IMR-90 (cell line): ENCODE measurements around the gene PPM1H. TPM values are rescaled to one million over a fixed set of nuclear protein-coding genes. Genes with fewer than 3 reads are reported as not detected.

Experiments used
- ATAC-seq: fragments of 200-7000 bp; cut with Tn5 transposase; 2 replicates; pipeline ENCODE4 v1.9.1; 2020; ENCODE audit warnings: low read depth, mild to moderate bottlenecking, moderate library complexity
- BruUV-seq: library from RNA; stranded (reverse); fragments of 400-500 nt; replicated peaks from 2 replicates; lab custom pipeline; 2021; lab: Mats Ljungman, UMichigan
- CTCF ChIA-PET: fragments of 300-600 bp; formaldehyde crosslinking; extraction: SDS; loops from one replicate; lab custom pipeline; 2021; ENCODE audit warnings: antibody characterized with exemption; lab: Yijun Ruan, JAX
- POLR2A ChIA-PET: fragments of 300-600 bp; sonication (Branson Sonifier 250); formaldehyde crosslinking; loops from one replicate; lab custom pipeline; 2022; ENCODE audit warnings: antibody characterized with exemption; ENCODE audit not compliant: unreplicated experiment; lab: Charles Lee
- DNase-seq: peaks from one replicate; pipeline ENCODE4 v3.0.0; 2013
- H2AFZ ChIP-seq: replicated peaks from 2 replicates; pipeline ENCODE3; 2013; ENCODE audit warnings: low read length, mild to moderate bottlenecking; ENCODE audit not compliant: poor library complexity
- H2AK5ac ChIP-seq: 2 replicates; pipeline ENCODE4 v1.6.1; 2013; ENCODE audit warnings: low read depth, low read length, inconsistent platforms
- H2AK9ac ChIP-seq: replicated peaks from 2 replicates; pipeline ENCODE3; 2013; ENCODE audit warnings: mild to moderate bottlenecking, low read depth, low read length, moderate library complexity; ENCODE audit not compliant: poor library complexity
- H2BK120ac ChIP-seq: 2 replicates; pipeline ENCODE4 v1.6.1; 2013; ENCODE audit warnings: low read depth, low read length, inconsistent platforms
- H2BK15ac ChIP-seq: 3 replicates; pipeline ENCODE4 v1.6.1; 2013; ENCODE audit warnings: low read depth, low read length, inconsistent platforms
- H2BK20ac ChIP-seq: 2 replicates; pipeline ENCODE4 v1.6.1; 2013; ENCODE audit warnings: low read depth, mild to moderate bottlenecking, inconsistent platforms, low read length, moderate library complexity
- H2BK5ac ChIP-seq: 2 replicates; pipeline ENCODE4 v1.6.1; 2013; ENCODE audit warnings: mild to moderate bottlenecking, low read depth, low read length, inconsistent platforms; ENCODE audit not compliant: poor library complexity, severe bottlenecking
- H3K14ac ChIP-seq: replicated peaks from 2 replicates; pipeline ENCODE4 v1.6.1; 2013; ENCODE audit warnings: low read depth, low read length, inconsistent platforms
- H3K18ac ChIP-seq: 2 replicates; pipeline ENCODE4 v1.6.1; 2013; ENCODE audit warnings: low read depth, low read length, control low read depth
- H3K23ac ChIP-seq: 2 replicates; pipeline ENCODE4 v1.6.1; 2013; ENCODE audit warnings: low read depth, low read length, inconsistent platforms
- H3K27ac ChIP-seq: 2 replicates; pipeline ENCODE4 v1.5.1; 2013; ENCODE audit warnings: mild to moderate bottlenecking, control low read depth, low read length; ENCODE audit not compliant: insufficient read depth
- H3K27me3 ChIP-seq: 2 replicates; pipeline ENCODE4 v1.6.1; 2013; ENCODE audit warnings: low read length; ENCODE audit not compliant: control insufficient read depth, insufficient read depth
- H3K36me3 ChIP-seq: 2 replicates; pipeline ENCODE4 v1.6.1; 2013; ENCODE audit warnings: low read length, mixed read lengths; ENCODE audit not compliant: control insufficient read depth, insufficient read depth
- H3K4ac ChIP-seq: 2 replicates; pipeline ENCODE4 v1.6.1; 2013; ENCODE audit warnings: low read depth, low read length, inconsistent platforms
- H3K4me1 ChIP-seq: 2 replicates; pipeline ENCODE4 v1.6.1; 2013; ENCODE audit warnings: low read length, mixed read lengths; ENCODE audit not compliant: control insufficient read depth, insufficient read depth
- H3K4me2 ChIP-seq: 2 replicates; pipeline ENCODE4 v1.6.1; 2013; ENCODE audit warnings: low read depth, mild to moderate bottlenecking, control low read depth, low read length, moderate library complexity
- H3K4me3 ChIP-seq: 2 replicates; pipeline ENCODE4 v1.5.1; 2013; ENCODE audit warnings: low read depth, mild to moderate bottlenecking, control low read depth, low read length, moderate library complexity; ENCODE audit not compliant: insufficient read depth
- H3K56ac ChIP-seq: 2 replicates; pipeline ENCODE4 v1.6.1; 2013; ENCODE audit warnings: low read length, inconsistent platforms; ENCODE audit not compliant: insufficient read depth; ENCODE audit errors: extremely low read depth
- H3K79me1 ChIP-seq, 2 experiments: 2 replicates each; pipeline ENCODE4 v1.6.1; 2013; ENCODE audit warnings: low read length in 2 of 2, inconsistent platforms in 1 of 2, low read depth in 1 of 2
- H3K9ac ChIP-seq: 2 replicates; pipeline ENCODE4 v1.6.1; 2013; ENCODE audit warnings: low read depth, low read length, control low read depth
- H3K9me1 ChIP-seq: 2 replicates; pipeline ENCODE4 v1.6.1; 2013; ENCODE audit warnings: low read length, inconsistent platforms; ENCODE audit not compliant: insufficient read depth
- H3K9me3 ChIP-seq: 2 replicates; pipeline ENCODE4 v1.6.1; 2013; ENCODE audit warnings: low read length; ENCODE audit not compliant: control insufficient read depth, insufficient read depth
- H4K20me1 ChIP-seq: 2 replicates; pipeline ENCODE4 v1.6.1; 2013; ENCODE audit warnings: low read length, inconsistent platforms; ENCODE audit not compliant: insufficient read depth
- H4K5ac ChIP-seq: 2 replicates; pipeline ENCODE4 v1.6.1; 2013; ENCODE audit warnings: mild to moderate bottlenecking, low read depth, low read length, control low read depth
- H4K8ac ChIP-seq, 2 experiments: 2 replicates each; pipeline ENCODE4 v1.6.1; 2013; ENCODE audit warnings: low read depth in 2 of 2, low read length in 2 of 2, control low read depth in 1 of 2, inconsistent platforms in 1 of 2
- H4K91ac ChIP-seq: 2 replicates; pipeline ENCODE4 v1.6.1; 2013; ENCODE audit warnings: low read depth, low read length, inconsistent platforms; ENCODE audit not compliant: insufficient read depth
- CEBPB ChIP-seq: IDR thresholded peaks from 2 replicates; pipeline ENCODE4 v1.6.1; 2012; ENCODE audit warnings: low read depth, low read length, improper control_type of control experiment
- CHD1 ChIP-seq: IDR thresholded peaks from 2 replicates; pipeline ENCODE4 v1.6.1; 2012; ENCODE audit warnings: low read depth, low read length, improper control_type of control experiment
- CTCF ChIP-seq: conservative IDR thresholded peaks from 2 replicates; pipeline ENCODE4 v1.5.1; 2012; ENCODE audit warnings: mild to moderate bottlenecking, low read depth, low read length, improper control_type of control experiment
- ELK1 ChIP-seq: fragments of 150-350 bp; IDR thresholded peaks from 2 replicates; pipeline ENCODE4 v1.6.1; 2016; ENCODE audit warnings: low read depth, mild to moderate bottlenecking, low read length, moderate library complexity, borderline replicate concordance
- MAZ ChIP-seq: IDR thresholded peaks from 2 replicates; pipeline ENCODE4 v1.6.1; 2012; ENCODE audit warnings: low read depth, mild to moderate bottlenecking, low read length, improper control_type of control experiment, moderate library complexity, borderline replicate concordance
- NFE2L2 ChIP-seq: fragments of 150-350 bp; IDR thresholded peaks from 2 replicates; pipeline ENCODE4 v1.6.1; 2016; ENCODE audit warnings: low read depth, mild to moderate bottlenecking, low read length
- RAD21 ChIP-seq: IDR thresholded peaks from 2 replicates; pipeline ENCODE4 v1.6.1; 2012; ENCODE audit warnings: low read length, improper control_type of control experiment
- RFX5 ChIP-seq: IDR thresholded peaks from 2 replicates; pipeline ENCODE4 v1.8.0; 2012; ENCODE audit warnings: low read depth, mild to moderate bottlenecking, low read length, moderate library complexity
- SMC3 ChIP-seq: fragments of 150-350 bp; IDR thresholded peaks from 2 replicates; pipeline ENCODE4 v1.6.1; 2016; ENCODE audit warnings: low read depth, mild to moderate bottlenecking, antibody characterized with exemption, low read length, moderate library complexity
- USF2 ChIP-seq: fragments of 150-350 bp; IDR thresholded peaks from 2 replicates; pipeline ENCODE4 v1.6.1; 2017; ENCODE audit warnings: mild to moderate bottlenecking, antibody characterized with exemption, low read length, low read depth
- WGBS, 2 experiments: methylation state at CpG; one replicate each; pipeline versions ENCODE4 v1.1.5 to v1.1.7; 2013; ENCODE audit warnings: missing lambda C conversion rate in 2 of 2; ENCODE audit not compliant: insufficient read length in 1 of 2; ENCODE audit errors: extremely low coverage in 2 of 2; 5-methylcytosine and 5-hydroxymethylcytosine counted together
- dilution Hi-C: fragments of 300-500 bp; cut with HindIII; formaldehyde crosslinking; loops from one replicate; pipeline ENCODE4 v1.14.3; 2018; ENCODE audit warnings: low sequenced_read_pairs; ENCODE audit not compliant: unreplicated experiment
- in situ Hi-C: fragments of 300-500 bp; cut with MboI; formaldehyde crosslinking; loops from 3 replicates; pipeline ENCODE4 v1.14.3; 2019; ENCODE audit warnings: low sequenced_read_pairs, inconsistent platforms, mixed read lengths
- intact Hi-C: fragments of 100-400 bp; cut with micrococcal nuclease; formaldehyde crosslinking; loops from 2 replicates; pipeline ENCODE4 v1.10.0; 2022
- polyA plus RNA-seq, 3 experiments: library from polyadenylated mRNA; depleted of rRNA; stranded (reverse); fragments of >200 nt; gene quantifications; 2 replicates each; pipeline ENCODE4 v1.2.3, GENCODE V29; 2012; ENCODE audit warnings: low replicate concordance in 1 of 3
- total RNA-seq: library from RNA; depleted of rRNA; stranded (reverse); fragments of >200 nt; gene quantifications from 2 replicates; pipeline ENCODE4 v1.2.3, GENCODE V29; 2012

Gene PPM1H
- total and polyA plus RNA-seq, 2 of the 4 experiments (the other 2 are of a cell fraction): 0.14 to 0.18 TPM

DNA sequence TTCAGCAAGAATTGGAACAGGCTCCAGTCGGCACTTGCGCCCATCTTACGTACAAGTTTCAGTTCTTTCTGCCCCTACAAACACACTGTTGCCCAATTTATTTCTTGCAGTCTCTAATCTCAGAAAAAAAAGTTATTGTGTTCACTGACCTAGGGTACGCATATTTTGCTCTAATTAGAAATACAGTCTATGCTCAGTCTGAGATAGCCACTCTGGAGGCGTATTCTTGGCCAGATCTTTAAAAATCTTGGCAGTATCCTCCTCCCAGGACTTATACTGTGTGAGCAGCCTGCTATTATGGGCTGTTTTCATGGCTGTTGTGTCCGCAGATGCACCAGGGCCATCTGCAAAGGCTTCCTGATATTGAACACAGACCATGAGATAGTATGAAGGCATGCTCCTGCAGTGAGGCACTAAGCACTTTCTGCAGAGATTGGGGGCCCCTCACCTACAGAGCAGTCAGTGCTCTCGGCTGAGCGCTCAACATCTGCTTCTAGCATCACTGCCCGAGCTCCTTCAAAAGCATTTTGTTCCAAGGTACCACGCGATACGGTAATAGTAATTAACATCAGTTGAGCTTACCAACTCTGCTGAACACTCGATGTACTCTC lies 57.9 kb downstream of the PPM1H start:
- in situ Hi-C loops: no loop called here
- Histone ChIP-seq H2BK5ac (no peak overlapping the region), H3K27me3 (peaks cover 18% of the 10 kb centered on the region), H3K9me1 (no peaks in the 10 kb centered on the region), H2AFZ (no peak overlapping the region), H2AK5ac (no peak overlapping the region), H3K23ac (no peak overlapping the region), H2BK20ac (no peak overlapping the region), H3K4ac (no peak overlapping the region), H3K4me1 (no peaks in the 10 kb centered on the region), H3K4me2 (no peak overlapping the region), H2AK9ac (no peak overlapping the region), H4K5ac (no peak overlapping the region), H3K9me3 (no peaks in the 10 kb centered on the region), H2BK120ac (no peak overlapping the region), H3K27ac (no peak overlapping the region), H3K79me1 (no peaks in the 10 kb centered on the region), H3K4me3 (no peak overlapping the region), H3K9ac (no peak overlapping the region), H4K20me1 (no peaks in the 10 kb centered on the region), H2BK15ac (no peak overlapping the region), H3K36me3 (no peaks in the 10 kb centered on the region), H4K91ac (no peak overlapping the region), H3K56ac (no peak overlapping the region), H4K8ac (no peak overlapping the region), H3K18ac (no peak overlapping the region), H3K14ac (no peak overlapping the region)
- no TSS peak for BruUV-seq
- no peak for DNase-seq
- ChIA-PET POLR2A (no interaction called here), CTCF (interaction anchor here (0.6 kb wide), 1 partner anchor 110 kb away, joined by 3 read pairs; no protein-coding TSS in a partner anchor)
- TF ChIP-seq NFE2L2 (no peak), ELK1 (no peak), CEBPB (no peak), MAZ (no peak), CHD1 (no peak), CTCF (no peak), SMC3 (no peak), USF2 (no peak), RAD21 (no peak), RFX5 (no peak)
- ATAC-seq: no peak
- intact Hi-C loops: no loop called here
- dilution Hi-C loops: no loop called here
- WGBS, 2 experiments: 80% methylated on average over 7 of the region's 13 CpGs; no CpG with 5 or more reads in 1 of the 2 experiments
